ENCODE data around the gene GRIFIN. TPM values are rescaled to one million over a fixed set of nuclear protein-coding genes. Genes with fewer than 3 reads are reported as not detected.

The GRIFIN gene, protein sequence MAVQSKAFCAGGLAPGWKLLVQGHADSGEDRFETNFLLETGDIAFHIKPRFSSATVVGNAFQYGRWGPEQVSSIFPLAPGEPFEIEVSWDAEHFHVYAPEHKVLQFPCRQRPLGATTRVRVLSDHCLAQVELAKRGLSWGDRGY
- total RNA-seq = not detected

DNA sequence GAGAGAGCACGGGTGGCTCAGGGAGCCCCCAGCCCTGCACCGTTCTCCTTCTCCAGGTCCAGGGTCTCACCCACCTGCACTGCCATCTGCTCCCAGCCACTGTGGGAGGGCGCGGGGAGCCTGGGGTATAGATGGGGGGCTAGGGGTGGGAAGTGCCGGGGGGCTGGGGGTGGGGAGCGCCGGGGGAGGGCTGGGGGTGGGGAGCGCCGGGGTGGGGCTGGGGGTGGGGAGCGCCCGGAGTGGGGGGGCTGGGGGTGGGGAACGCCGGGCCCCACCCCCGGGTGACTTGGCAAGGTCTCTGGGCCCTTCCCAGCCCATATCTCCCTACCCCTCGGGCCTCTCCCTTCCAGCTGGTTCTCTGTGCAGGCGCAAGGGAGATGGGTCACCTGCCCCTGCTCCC is at the start of gene GRIFIN:
TSS of gene GRIFIN (minus strand) at position 101 of the 400 bp plus-strand sequence. CDS start at position 86, 15 bp downstream.
- no peak for DNase-seq
- TF ChIP-seq, protein P1, sequence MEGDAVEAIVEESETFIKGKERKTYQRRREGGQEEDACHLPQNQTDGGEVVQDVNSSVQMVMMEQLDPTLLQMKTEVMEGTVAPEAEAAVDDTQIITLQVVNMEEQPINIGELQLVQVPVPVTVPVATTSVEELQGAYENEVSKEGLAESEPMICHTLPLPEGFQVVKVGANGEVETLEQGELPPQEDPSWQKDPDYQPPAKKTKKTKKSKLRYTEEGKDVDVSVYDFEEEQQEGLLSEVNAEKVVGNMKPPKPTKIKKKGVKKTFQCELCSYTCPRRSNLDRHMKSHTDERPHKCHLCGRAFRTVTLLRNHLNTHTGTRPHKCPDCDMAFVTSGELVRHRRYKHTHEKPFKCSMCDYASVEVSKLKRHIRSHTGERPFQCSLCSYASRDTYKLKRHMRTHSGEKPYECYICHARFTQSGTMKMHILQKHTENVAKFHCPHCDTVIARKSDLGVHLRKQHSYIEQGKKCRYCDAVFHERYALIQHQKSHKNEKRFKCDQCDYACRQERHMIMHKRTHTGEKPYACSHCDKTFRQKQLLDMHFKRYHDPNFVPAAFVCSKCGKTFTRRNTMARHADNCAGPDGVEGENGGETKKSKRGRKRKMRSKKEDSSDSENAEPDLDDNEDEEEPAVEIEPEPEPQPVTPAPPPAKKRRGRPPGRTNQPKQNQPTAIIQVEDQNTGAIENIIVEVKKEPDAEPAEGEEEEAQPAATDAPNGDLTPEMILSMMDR (IDR thresholded peaks at IDR 0.05) = no peak
- TF ChIP-seq POLR2A (IDR thresholded peaks at IDR 0.05) = no peak
- Histone ChIP-seq H3K27ac (no peak within 1 kb of the TSS), H3K4me1 (peaks cover 0 to 11% of the 10 kb centered on the region in 2 donors), H3K27me3 (no peaks in the 10 kb centered on the region), H3K4me3 (no peak within 1 kb of the TSS), H3K36me3 (no peaks in the 10 kb centered on the region), H3K9me3 (no peaks in the 10 kb centered on the region)
- intact Hi-C loops (cut with DNase I; ENCODE audit: low total_unique reads) = no loop called here

DNA sequence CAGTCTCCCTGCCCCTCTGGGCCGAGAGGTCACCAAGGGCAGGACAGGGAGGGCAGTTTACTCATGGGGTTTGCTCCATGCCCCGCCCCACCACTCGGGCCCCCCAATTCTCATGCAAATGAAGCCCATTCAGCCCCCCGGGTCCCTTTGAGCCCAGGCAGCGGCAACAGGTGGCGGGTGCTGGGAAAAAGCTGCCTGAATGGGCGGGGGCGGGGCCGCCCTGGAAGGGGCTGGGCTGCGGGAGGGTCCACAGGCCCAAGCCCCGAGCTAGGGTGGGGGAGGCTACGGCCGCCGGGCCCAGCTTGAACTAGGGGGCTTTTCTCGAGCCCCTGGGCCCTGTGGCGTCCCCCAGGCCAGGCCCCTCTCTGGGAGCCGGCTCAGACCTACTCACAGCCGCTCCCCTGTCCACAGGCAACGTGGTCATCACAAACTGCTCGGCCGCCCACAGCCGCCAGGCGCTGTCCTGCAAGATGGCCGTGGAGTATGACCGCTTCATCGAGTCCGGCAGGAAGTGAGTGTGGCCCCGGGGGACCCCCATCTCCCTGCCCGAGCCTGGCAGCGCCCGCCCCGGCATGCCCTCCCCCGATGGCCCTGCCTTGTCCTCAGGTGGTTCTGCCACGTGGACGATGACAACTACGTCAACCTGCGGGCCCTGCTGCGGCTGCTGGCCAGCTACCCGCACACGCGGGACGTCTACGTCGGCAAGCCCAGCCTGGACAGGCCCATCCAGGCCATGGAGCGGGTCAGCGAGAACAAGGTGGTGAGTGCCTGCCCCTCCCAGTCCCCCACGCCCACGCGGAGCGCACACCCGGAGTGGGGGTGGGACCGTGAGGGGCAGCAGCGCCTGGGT is 48.8 kb upstream of the GRIFIN start:
- H3K36me3 ChIP-seq = no peaks in the 10 kb centered on the region
- H3K27me3 ChIP-seq = peaks cover 0 to 10% of the 10 kb centered on the region in 2 donors
- H3K27ac ChIP-seq = peak overlapping the region; percentile 67
- no peaks in the 10 kb centered on the region for H3K9me3 ChIP-seq
- no peak overlapping the region for H3K4me3 ChIP-seq
- no peak for DNase-seq
- TF ChIP-seq, protein P1 (IDR thresholded peaks at IDR 0.05) = no peak
- H3K4me1 ChIP-seq = peaks cover 0 to 19% of the 10 kb centered on the region in 2 donors
- intact Hi-C loops (cut with DNase I; ENCODE audit: low total_unique reads) = no loop called here

DNA sequence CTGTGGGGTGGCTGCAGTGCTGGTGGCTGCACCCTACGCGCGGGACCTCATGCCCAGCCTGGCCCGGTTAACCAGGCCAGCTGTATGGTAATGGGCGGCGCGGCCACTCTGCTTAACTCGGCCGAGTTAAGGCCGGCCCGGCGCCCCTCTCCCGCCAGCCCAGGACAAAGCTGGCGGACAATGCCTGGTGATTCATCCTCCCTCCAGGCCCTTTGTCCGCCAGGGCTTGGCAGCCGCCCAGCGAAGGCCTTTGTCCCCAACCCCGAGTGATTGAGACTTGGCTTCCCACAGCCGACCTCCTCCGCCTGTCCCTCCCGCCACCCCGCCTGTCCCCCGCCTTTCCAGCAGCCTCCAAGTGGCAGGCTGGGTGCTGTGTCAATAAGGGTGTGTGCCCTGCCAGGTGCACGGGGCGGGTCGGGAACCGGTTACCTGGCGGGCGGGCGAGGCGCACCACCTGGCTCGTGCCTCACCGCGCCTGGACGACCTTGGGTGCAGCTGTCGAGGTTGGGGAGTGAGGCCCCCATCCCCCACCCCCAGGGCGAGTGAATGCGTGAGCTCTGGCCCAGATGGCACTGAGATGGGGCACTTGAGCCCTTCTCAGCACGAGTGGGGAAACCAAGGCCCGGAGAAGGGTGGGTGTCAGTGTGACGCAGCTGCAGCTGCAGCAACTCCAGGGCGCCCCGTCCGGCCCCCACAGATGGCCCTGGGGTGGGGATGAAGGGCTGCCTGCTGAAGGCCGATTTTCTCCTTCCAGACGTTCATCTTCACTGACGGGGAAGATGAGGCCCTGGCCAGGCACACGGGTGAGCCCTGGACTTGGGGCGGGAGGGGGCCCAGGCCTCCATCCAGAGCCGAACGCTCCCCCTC is 48.0 kb upstream of the GRIFIN start:
- H3K27me3 ChIP-seq = peaks cover 0 to 10% of the 10 kb centered on the region in 2 donors
- peaks cover 0 to 21% of the 10 kb centered on the region in 2 donors for H3K4me1 ChIP-seq
- H3K9me3 ChIP-seq = no peaks in the 10 kb centered on the region
- TF ChIP-seq, protein P1 (IDR thresholded peaks at IDR 0.05) = no peak
- TF ChIP-seq POLR2A (IDR thresholded peaks at IDR 0.05) = no peak
- H3K36me3 ChIP-seq = no peaks in the 10 kb centered on the region
- no peak overlapping the region for H3K4me3 ChIP-seq
- peak overlapping the region; percentile 67 for H3K27ac ChIP-seq
- intact Hi-C loops (cut with DNase I; ENCODE audit: low total_unique reads) = no loop called here
- peak; percentile 62 to 67 for DNase-seq

DNA sequence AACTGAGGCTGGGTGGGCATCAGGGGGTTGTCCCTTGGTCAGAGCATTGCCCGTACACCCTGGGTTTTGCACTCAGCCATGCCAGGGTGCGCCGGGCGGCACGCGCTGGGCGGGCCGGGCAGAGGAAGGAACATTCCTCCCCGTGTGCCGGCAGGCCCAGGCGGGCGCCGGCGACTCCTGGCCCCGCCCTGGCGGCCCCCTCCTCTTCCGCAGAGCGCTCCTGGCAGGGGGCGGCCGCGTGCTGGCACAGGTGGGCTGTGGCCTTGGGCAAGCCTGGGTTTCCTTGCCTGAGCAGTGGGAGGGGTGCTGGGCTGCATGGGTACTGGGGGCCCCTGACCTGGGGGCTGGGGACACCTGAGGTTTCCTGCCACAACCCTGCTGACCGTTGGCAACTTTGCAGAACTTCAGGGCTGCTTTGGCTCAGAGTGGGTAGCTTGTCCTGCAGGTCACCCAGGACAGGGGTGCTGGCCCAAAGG is 47.3 kb upstream of the GRIFIN start:
- peaks cover 0 to 22% of the 10 kb centered on the region in 2 donors for H3K4me1 ChIP-seq

DNA sequence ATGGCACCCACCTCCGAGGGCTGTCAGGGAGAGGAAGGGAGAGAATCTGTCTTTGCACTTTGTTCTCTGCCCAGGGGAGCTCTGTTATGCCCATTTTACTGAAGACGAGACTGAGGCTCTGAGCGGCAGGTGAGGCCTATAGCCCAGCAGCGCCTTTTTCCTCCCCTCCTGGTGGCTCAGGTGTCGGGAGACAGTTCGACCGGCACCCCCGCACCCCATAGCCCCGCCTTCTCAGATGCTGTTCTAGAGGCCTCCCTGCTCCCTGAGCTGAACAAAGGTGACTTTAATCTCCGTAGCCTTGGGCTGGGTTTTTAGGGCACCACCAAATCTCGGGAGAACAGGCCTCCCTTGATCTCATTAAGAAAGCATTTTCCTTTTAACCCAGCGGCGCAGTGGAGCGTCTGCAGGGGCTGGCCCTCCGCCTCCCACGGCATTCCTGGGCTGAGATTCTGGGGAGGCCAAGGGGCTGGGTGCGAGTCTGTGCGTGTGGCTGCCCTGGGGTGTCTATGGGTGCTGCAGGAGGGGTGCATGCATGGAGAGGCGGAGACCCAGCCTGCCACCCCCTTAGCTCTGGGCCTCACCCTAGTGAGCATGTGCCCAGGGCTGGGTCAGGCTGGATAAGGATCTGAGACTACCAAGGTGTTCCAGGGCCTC is 46.7 kb upstream of the GRIFIN start:
- TF ChIP-seq POLR2A (IDR thresholded peaks at IDR 0.05) = no peak
- TF ChIP-seq, protein P1 (IDR thresholded peaks at IDR 0.05) = no peak
- no peaks in the 10 kb centered on the region for H3K36me3 ChIP-seq
- peaks cover 0 to 10% of the 10 kb centered on the region in 2 donors for H3K27me3 ChIP-seq
- intact Hi-C loops (cut with DNase I; ENCODE audit: low total_unique reads) = no loop called here
- H3K27ac ChIP-seq = peak overlapping the region; percentile 67
- DNase-seq = no peak
- no peaks in the 10 kb centered on the region for H3K9me3 ChIP-seq
- H3K4me3 ChIP-seq = peak overlapping the region in 1 of 2 donors; percentile 5
- peaks cover 0 to 19% of the 10 kb centered on the region in 2 donors for H3K4me1 ChIP-seq

More for the DNA sequence above, 47.3 kb upstream of the GRIFIN start:
- no peak for TF ChIP-seq POLR2A (IDR thresholded peaks at IDR 0.05)
- no peak for DNase-seq
- intact Hi-C loops (cut with DNase I; ENCODE audit: low total_unique reads) = no loop called here
- no peaks in the 10 kb centered on the region for H3K36me3 ChIP-seq
- H3K27me3 ChIP-seq = peaks cover 0 to 10% of the 10 kb centered on the region in 2 donors
- H3K9me3 ChIP-seq = no peaks in the 10 kb centered on the region
- H3K4me3 ChIP-seq = peak overlapping the region in 1 of 2 donors; percentile 5
- peak overlapping the region; percentile 67 for H3K27ac ChIP-seq
